ENCODE data around the gene ITGBL1.

DNA sequence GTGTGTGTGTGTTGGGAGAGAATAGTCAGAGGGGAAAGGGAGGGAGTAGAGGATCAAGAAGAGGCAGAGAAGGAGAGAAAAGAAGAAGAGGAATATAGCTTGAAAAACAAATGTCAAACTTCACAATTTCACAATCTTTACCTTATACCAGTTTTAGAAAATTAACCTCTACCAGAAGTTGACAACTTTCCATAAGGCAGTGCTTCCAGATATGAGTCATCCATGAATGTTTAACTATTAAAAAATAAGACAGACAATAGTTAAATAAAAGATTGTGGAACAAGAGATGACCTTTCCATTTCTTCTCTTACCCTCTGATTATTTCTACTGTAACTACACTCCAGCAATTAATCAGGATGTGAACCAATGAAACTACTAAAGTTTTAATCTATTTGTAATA, 229.4 kb downstream of the ITGBL1 start:
- no peak for TF ChIP-seq MYC (IDR thresholded peaks at IDR 0.05; ENCODE audit: low read depth, low read length)
- no peak for TF ChIP-seq POLR2AphosphoS5 (IDR thresholded peaks at IDR 0.05; ENCODE audit: insufficient read depth, low read depth, low read length)
- no peak for TF ChIP-seq CTCF (IDR thresholded peaks at IDR 0.05; ENCODE audit: extremely low read depth in 1 of 2, insufficient read depth in 1 of 2, low read depth in 1 of 2, low read length in 2 of 2)
- TF ChIP-seq EZH2 (IDR thresholded peaks at IDR 0.05; ENCODE audit: borderline replicate concordance, low read depth, low read length, severe bottlenecking): no peak
- no peak for TF ChIP-seq POLR2A (IDR thresholded peaks at IDR 0.05; ENCODE audit: low read depth, low read length)

Measured in endothelial cell of umbilical vein (primary cell).